HG03095 (cell line): ENCODE results near the gene RARB.

Source experiments
- ATAC-seq: cut with Tn5 transposase; IDR thresholded peaks from one replicate; pipeline ENCODE4 v1.9.1; 2021; ENCODE audit warnings: moderate library complexity; ENCODE audit not compliant: unreplicated experiment

Gene RARB

GRCh38 chr3:25447285-25447684 lies 19.2 kb downstream of the RARB start:
- no peak for ATAC-seq

GRCh38 chr3:25447925-25448324 lies 19.9 kb downstream of the RARB start:
- ATAC-seq, result no peak

GRCh38 chr3:25448750-25449692 lies 21.0 kb downstream of the RARB start:
- ATAC-seq, result no peak

GRCh38 chr3:25449857-25450256 lies 21.8 kb downstream of the RARB start:
- no peak for ATAC-seq

- ATAC-seq, result no peak
Measured at GRCh38 chr3:25452192-25452591, 24.1 kb downstream of the RARB start.

GRCh38 chr3:25452740-25453139 lies 24.7 kb downstream of the RARB start:
- ATAC-seq, result no peak

GRCh38 chr3:25453619-25454004 lies 25.5 kb downstream of the RARB start:
- no peak for ATAC-seq

- ATAC-seq, result no peak
Measured at GRCh38 chr3:25454005-25454927, 26.2 kb downstream of the RARB start.

- no peak for ATAC-seq
Measured at GRCh38 chr3:25455441-25456132, 27.5 kb downstream of the RARB start.

- ATAC-seq, result no peak
Measured at GRCh38 chr3:25456723-25457670, 28.9 kb downstream of the RARB start.

GRCh38 chr3:25457671-25458419 lies 29.8 kb downstream of the RARB start:
- ATAC-seq, result no peak

- no peak for ATAC-seq
Measured at GRCh38 chr3:25458420-25458814, 30.4 kb downstream of the RARB start.

GRCh38 chr3:25460751-25461150 lies 32.7 kb downstream of the RARB start:
- ATAC-seq, result peak; percentile 98

GRCh38 chr3:25461946-25462345 lies 33.9 kb downstream of the RARB start:
- no peak for ATAC-seq

GRCh38 chr3:25462495-25462894 lies 34.4 kb downstream of the RARB start:
- no peak for ATAC-seq

- no peak for ATAC-seq
Measured at GRCh38 chr3:25463836-25464418, 35.9 kb downstream of the RARB start.

- no peak for ATAC-seq
Measured at GRCh38 chr3:25465266-25465860, 37.3 kb downstream of the RARB start.

- ATAC-seq, result no peak
Measured at GRCh38 chr3:25468866-25469319, 40.8 kb downstream of the RARB start.
